ENCODE results near the gene RAPGEF2. TPM values are rescaled to one million over a fixed set of nuclear protein-coding genes. Genes with fewer than 3 reads are reported as not detected.
A peak's percentile ranks its signal among the peaks of the same experiment; 100 is the strongest.

RAPGEF2 gene
- total RNA-seq, 1 experiment from 2014 or later, result 21.9 TPM

DNA sequence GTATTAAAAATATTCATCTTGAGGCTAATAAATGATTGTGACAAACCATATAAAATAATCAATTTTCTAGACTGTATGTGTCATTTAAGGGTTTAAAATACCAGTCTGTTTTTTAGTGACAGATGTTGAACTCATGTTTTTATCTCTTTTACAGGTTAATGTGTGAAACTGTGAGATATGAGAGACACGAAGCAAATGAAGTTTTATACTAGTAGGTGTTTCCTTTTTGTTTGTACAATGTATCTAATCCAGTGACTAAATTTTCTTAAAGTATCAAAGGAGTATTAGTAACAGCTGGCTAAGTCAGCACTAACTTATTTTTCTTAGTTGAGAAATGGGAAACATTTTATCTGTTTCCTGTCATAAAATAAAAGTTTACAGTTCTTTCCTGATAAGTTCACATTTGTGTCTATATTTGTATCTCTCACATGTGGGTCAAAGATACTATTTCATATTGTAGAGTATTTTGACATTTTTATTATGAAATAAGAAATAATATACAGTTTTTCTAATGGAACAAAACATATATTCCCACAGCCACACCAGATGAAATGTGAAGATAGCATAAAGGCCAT lies 90.3 kb downstream of the RAPGEF2 start:
- DNase-seq (ENCODE audit: low read depth), result no peak

DNA sequence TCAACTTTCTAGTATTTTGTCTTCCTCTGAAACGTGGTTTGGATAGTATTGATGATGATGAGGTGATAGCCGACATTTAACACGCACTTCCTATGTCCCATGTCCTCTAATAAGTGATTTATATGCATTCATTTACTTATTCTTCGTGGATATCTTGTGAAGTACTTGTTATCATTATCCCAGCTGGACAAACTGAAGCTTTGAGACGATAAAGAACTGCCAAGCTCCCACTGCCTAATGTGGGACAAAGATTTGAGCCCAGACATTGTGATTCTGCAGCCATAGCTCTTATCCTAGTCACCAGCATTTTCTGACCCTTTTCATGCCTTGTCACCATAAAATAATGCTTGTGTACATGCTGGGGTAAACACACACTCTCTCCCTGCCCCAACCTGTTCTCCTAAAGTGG lies 92.5 kb downstream of the RAPGEF2 start:
- DNase-seq (ENCODE audit: low read depth), result no peak

DNA sequence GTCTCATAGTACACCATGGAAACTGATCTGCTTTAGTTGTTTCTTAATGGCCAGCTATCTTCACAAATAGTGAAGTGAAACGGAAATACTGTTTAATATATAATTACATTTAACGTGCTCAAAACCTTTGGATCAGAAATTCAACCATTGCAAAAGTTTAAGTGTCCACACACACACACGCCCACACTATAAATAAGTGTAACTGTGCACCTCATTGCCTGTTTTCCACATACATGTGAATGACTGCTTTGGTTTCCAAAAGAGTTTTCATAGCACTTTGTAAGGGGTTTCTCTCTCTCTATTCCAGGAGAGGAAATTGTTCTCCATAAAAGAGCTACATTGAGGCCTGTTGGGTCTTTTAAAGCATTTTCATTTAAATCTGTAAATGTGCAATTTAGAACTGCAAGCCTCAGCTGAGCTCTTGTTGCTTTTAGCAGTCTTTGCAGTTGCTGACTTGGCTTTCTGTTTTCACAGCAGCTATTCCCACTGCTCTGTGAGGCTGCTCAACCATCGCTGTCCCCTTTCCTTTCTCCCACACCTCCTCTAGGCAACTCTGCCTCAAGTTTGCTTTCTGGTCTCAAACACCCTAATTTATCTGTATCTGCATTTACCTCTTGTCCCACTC lies 94.5 kb downstream of the RAPGEF2 start:
- no peak for DNase-seq (ENCODE audit: low read depth)

DNA sequence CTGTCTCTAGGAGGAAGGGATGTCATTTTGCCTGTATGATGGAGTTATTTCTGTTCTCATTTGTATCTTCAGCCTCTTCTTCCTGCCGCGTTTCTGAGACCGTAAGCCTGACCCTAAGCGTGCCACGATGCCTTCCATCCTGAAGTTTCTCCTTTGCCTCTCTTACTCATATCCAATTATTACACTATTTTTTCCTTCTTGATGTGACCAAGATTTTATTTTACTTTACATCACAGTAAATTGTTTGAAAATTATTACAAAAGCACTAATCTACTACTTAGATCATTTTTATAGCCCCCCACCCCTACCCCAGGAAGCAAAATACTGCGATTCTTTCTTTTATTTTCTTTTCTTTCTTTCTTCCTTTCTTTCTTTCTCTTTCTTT lies 95.0 kb downstream of the RAPGEF2 start:
- DNase-seq (ENCODE audit: low read depth), result no peak

DNA sequence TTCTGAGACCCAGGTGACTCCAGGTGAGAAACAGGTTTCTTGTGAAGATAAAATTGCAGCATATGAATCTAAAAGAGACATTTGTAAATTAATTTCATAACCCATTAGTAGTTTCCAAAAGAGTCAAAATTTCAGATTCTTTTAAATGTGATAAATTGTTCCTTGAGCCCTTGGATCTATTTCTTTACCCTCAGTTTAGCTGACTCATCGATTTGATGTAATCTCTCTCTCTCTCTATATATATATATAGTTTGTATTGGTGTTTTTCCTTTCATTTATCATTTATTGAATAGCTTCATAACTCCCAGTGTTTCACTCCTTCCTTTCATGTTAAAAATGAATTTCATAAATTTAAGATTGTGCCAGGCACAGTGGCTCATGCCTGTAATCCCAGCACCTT lies 96.9 kb downstream of the RAPGEF2 start:
- DNase-seq (ENCODE audit: low read depth), result no peak

DNA sequence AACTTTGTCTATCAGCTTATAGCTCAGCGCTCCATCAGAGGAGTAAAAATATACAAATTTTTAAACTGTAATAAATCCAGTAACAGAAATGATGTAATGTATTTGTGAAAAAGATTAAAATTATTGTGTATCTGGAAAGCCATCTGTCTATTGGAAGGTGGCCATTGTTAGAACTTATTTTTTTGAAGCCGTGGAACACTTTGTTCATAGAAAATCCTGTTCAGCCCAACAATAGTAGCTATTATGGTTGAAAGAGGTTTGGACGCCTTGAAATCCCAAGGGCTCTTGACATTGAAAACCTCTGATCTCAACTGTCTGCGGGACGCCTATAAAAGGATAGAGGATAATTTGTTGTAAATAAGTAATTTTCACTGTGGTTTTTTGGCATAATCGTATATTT lies 98.3 kb downstream of the RAPGEF2 start:
- DNase-seq (ENCODE audit: low read depth), result no peak

DNA sequence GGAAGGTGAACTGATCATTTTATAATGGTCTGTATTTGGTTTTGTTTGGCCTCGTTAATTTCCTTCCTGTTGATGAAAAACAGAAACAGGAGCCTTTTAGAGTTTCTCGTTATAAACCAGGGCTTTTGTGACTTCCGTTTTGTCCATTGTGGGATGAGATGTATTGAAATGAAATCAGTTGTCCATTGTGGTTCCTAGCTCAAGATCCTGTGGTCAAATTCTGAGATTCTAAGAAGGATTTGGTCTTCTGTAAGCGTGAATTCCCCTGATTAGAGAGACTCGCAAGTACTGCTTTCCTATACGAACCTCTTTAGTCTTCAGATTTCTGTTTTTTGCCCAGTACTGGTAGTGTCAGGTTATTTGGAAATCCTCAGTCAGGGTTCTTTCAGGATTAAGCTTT lies 101.7 kb downstream of the RAPGEF2 start:
- no peak for DNase-seq (ENCODE audit: low read depth)

DNA sequence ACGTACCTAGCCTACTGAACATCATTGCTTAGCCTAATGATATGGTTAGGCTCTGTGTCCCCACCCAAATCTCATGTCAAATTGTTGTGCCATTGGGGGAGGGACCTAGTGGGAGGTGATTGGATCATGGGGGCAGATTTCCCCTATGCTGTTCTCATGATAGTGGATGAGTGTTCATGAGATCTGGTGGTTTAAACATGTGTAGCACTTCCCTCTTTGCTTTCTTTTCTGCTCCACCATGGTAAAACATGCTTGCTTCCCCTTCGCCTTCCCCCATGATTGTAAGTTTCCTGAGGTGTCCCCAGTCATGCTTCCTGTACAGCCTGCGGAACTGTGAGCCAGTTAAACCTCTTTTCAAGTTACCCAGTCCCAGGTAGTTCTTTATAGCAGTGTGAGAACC lies 102.6 kb downstream of the RAPGEF2 start:
- no peak for DNase-seq (ENCODE audit: low read depth)

DNA sequence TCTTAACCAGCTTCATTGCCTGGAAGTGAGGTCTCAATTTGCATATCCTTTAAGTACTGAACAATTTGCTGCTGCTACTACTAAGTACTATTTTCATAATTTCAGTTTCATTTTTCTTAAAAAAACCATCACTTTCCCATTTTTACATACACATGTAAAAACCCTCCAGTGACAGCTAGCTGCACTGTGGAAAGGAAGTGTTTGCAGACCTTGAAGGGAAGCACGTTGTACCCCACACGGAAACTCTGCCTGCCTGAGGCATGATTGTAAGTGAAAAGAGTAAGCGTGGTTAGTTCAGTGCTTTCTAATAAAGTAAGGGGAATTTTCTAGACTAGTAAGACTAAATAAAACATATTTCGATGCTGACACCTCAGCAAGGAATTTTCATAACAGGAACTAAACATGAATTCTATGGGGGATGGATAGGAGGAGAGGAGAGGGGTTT lies 103.6 kb downstream of the RAPGEF2 start:
- no peak for DNase-seq (ENCODE audit: low read depth)

DNA sequence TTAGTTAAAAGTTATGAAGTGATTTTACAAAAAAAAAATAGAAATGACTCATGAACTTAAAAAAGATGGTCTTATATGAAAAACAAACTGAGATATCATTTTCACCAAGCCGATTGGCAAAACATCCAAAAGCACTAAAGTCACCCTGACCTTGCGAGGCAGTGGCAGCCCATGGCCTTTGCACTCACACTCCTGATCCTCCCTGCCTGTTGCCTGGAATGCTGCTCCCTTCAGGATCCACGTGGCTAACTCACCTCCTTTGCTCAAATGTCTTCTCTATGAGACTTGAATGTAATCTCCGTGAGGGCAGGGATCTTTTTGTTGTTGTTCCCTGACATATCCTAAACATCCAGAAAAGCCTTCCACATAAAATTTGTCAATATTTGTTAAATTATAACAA lies 106.4 kb downstream of the RAPGEF2 start:
- DNase-seq (ENCODE audit: low read depth), result no peak

DNA sequence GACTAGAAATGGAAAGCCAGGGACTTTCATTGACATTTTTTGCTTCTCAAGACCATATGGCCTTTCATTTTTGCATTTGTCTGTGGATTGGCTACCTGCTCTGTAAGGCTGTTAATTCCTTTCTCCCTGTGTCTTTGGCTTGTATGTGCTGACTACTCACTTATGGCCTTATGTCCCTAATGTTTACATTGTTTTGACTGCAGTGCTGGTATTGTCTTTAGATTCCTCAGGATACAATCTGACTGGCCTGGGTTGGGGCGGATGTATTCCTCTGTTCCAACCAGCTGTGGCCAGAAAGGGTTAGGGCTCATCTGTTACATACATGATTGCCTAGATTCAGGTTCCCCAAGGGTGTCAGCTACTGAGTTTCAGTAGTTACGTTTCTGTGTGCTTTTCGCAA lies 108.1 kb downstream of the RAPGEF2 start:
- DNase-seq (ENCODE audit: low read depth), result no peak

DNA sequence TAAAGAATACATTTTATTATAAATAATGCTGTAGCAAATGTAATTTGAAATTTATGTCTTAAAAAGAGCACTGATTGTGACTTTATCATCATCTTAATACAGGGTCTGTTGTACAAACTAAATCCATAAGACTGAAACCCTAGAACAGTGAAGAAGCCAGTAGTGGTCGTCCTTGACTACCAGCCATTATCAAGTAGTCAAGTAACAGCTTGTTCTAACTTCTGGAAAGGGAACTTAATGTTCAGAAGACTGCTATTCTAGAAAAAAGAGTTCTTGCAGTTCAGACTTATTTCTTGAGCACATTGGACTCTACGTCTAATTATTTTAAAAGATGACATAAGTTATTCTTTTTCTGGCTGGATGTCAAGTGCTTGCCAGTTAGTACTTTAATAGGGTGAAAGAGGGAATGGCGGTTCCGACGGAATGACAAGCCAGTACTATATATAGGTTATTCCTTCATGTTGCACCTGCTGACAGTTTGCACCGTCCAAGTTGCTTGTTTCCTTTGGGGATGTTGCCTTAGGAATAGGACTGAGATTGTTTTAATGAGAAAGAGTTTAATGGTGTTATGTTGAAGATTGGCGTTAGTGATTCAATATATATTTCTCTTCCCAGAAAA lies 109.9 kb downstream of the RAPGEF2 start:
- no peak for DNase-seq (ENCODE audit: low read depth)

DNA sequence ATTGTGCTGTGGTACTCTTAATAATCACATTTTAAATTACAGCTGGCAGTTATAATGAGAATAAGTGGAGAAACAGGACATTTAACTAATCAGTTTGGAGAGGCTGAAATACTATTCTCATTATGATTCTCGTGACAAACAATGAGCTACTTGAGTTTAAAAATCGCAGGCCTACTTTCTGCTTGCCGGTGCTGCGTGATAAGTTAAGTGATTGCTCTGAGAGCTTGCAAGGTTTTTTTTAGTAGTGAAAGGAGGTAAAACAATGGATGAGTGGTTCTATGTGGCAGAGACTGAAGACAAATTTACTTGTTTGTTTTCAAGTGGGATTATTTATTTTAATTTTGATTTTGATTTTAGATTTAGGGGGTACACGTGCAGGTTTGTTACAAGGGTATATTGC lies 114.0 kb downstream of the RAPGEF2 start:
- DNase-seq (ENCODE audit: low read depth), result no peak

DNA sequence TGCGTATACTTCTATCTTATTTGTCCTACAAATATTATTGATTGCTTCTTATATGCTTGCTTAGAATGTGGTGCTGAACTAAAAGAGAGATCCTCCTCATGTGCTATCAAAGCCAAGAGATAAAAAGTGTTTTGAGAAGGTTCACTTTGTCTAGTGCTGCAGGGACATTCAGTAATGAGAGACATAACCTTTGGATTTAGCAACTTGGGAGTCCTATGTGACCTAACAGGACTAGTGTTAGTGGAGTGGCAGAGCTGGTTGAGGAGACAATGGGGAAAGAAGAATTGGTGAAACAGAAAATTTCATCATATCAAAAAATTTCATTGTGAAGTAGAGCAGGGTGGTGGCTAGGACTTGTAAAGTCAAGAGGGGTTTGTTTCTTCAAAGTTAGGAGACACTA lies 117.0 kb downstream of the RAPGEF2 start:
- DNase-seq (ENCODE audit: low read depth), result no peak

DNA sequence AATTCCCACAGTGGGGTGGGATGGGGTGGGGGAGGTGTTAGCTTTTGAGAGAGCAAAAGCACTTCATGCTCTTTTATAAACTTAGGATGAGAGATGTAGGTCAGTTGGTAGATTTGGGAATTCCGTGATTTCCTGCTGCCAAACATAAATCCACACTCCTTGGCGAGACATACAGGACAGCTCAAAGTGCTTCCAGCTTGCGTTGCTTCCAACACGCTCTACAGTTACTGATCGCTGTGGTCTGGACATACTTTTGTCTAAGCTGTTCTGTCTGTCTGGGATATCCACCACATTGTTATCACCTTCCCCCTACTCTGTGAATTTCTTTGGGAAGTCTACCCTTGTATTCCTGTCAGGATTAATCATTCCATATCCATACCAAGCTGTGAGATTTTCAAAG lies 117.5 kb downstream of the RAPGEF2 start:
- DNase-seq (ENCODE audit: low read depth), result no peak

DNA sequence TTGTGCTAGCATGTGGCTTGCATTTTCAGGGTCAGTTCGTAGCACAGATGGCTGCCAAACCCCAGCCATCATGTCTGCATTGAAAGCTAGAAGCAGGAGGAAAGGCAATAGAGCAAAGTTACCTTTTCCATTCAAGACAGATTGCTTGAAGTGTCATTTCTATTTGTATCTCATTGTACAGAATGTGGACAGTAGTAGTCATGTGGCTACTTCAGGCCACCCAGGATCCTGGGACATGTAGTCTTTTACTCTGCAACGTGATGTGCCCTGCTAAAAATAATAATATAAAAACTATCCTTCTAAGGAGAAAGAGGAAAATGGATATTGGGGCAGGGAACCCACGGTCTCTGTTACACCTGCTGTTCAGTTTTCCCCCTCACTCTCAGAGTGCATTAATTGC lies 118.4 kb downstream of the RAPGEF2 start:
- no peak for DNase-seq (ENCODE audit: low read depth)

DNA sequence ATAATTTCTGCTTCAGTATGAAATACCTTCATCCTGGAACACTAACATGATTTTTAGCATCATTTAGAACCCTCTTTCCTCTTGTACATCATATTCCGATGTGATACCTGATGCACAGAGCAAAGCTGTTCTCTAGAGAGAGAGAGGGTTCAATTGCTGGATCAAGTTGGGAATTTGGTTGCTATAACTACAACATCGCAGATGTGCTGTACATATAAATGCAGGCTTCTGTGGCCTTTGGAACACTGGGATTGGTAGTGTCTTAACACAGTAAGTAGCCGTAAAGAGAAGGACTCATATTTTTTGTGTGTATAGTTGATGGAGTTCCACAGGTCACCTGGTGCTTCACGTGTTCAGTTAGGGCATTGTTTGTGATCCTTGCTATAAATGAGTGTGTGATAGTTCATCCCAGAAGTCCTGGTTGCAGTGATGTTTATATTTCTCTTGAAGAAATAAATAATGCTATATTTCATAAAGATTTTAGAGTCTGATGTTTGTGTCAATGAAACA lies 119.2 kb downstream of the RAPGEF2 start:
- no peak for DNase-seq (ENCODE audit: low read depth)

DNA sequence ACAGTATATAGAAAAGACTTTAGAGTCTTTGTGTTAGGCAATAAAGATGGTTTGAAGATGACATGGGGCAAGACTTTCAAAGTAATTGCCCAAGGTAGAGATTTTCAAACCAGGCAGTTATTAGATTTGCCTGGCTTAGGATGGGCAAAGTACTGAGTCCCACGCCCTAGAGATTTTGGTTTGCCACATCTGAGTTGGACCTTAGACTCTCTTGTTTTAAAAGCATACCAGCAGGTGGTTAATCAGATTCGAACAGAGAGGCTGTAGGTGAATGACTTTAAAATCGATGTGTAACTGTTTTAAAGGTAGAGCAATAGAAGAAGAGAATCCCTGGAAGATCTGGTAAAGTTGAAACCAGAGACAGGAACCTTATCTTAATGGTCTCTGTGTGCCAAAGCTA lies 121.5 kb downstream of the RAPGEF2 start:
- no peak for DNase-seq (ENCODE audit: low read depth)

DNA sequence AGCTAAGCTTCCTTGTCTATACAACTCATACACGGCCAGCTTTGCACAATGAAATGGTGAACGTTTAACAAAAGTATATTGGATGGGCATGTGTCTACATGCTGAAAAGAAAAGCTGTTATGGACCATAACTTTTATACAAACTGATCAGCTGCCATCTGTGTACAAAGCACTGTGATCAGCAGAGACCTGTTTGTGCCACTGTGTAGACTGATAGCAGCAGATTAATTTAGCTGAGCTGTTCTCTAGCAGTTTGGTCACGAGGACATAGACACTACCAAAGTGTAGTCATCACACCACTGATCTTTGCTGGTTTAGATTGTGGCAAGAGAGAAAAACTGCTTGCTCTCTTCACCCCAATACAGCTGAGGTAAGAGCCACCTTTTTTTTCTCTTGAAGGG lies 124.5 kb downstream of the RAPGEF2 start:
- peak; percentile 50 for DNase-seq (ENCODE audit: low read depth)

DNA sequence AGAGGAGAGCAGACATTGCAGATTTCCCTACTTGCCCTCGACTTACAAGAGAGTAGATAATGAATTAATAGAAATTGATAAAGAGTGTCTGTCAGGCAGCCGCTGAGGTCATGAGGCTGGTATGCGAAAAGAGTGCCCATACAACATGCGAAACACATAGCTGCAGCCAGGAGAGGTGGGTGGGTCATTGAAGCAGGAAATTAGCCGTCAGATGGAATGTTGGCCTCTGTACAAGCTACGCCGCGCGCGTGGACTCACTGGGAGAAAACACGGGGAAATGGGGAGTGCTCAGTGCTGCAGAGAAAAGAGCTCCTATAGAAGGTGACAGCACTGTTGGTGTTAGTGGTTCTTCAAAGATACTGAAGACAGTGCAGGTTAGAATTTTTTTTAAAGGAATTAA lies 125.1 kb downstream of the RAPGEF2 start:
- peak; percentile 77 for DNase-seq (ENCODE audit: low read depth)

DNA sequence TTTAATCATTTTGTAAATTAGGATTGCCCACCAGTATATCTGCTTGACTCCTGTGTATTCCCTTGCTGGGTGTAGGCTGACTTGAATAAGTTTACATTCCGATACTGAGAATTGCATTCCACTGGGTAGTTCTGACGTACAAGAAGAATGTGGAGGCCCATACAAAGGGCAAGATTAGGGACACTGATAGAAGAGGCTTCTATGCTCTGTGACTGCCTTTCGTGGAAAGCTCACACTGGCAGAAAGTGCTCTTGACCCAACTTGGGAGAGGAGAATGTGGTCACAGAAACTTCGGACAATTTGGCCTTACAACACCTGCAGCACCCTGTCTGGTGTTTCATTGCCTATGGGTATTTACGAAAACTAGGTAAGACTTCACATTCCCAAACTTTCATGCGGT lies 126.3 kb downstream of the RAPGEF2 start:
- peak; percentile 37 for DNase-seq (ENCODE audit: low read depth)

DNA sequence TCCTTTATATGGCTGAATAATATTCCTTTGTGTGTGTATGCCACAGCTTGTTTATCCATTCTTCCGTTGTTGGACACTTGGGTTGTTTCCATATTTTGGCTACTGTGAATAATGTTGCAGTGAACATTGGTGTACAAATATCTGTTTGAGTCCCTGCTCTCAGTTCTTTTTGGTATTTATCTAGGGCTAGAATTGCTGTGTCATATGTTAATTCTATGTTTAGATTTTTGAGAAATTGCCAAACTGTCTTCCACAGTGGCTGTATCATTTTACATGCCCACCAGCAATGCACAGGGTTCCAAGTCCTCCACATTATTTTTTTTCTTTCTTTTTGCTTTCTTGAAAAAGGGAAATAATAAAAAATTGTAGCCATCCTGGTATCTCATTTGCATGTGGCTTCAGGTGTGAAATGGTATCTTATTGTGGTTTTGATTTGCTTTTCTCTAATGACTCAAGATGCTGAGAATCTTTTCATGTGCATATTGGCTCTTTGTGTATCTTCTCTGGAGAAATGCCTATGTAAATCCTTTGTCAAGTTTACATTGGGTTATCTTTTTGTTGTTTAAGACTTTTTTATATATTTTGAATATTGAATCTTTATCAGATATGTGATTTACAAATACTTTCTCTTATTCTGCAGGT lies 129.7 kb downstream of the RAPGEF2 start:
- no peak for DNase-seq (ENCODE audit: low read depth)

Measured in LHCN-M2 (cell line).